Hepatocyte (in vitro differentiated cells): ENCODE measurements around the gene NOD2.

Experiments used
- CTCF ChIP-seq: fragments of 200-600 bp; sonication (generic); IDR thresholded peaks from 2 replicates; pipeline ENCODE4 v1.5.1; 2016; ENCODE audit warnings: antibody characterized with exemption, mild to moderate bottlenecking; ENCODE audit not compliant: poor library complexity
- EZH2 ChIP-seq: fragments of 200-600 bp; sonication (generic); IDR thresholded peaks from 2 replicates; pipeline ENCODE4 v1.6.1; 2016; ENCODE audit warnings: antibody characterized with exemption, mild to moderate bottlenecking, borderline replicate concordance

GRCh38 chr16:50709061-50709684 lies 15.8 kb downstream of the NOD2 start:
- TF ChIP-seq CTCF (no peak), EZH2 (no peak)
